ENCODE data around the gene LEMD1.

Gene LEMD1

GRCh38 chr1:205339197-205339702 is 82.6 kb downstream of the LEMD1 start:
- DNase-seq = no peak
- H3K4me1 ChIP-seq (ENCODE audit: low read length) = peaks cover 9% of the 10 kb centered on the region
- no peak overlapping the region for H3K4me2 ChIP-seq (ENCODE audit: low read depth, low read length)
- no peak overlapping the region for H3K9ac ChIP-seq (ENCODE audit: low read length)
- no peak overlapping the region for H3K4me3 ChIP-seq (ENCODE audit: low read length)
- H3K27me3 ChIP-seq (replicated peaks; ENCODE audit: insufficient read depth, low read length) = 0 out of 2 replicates have a peak, but pooled peaks cover 2% of the 10 kb centered on the region
- TF ChIP-seq EZH2 (optimal IDR thresholded peaks at IDR 0.05; ENCODE audit: low read depth, low read length) (no peak), CTCF (IDR thresholded peaks at IDR 0.05; ENCODE audit: low read length) (no peak), EZH2phosphoT487 (IDR thresholded peaks at IDR 0.05; ENCODE audit: low read length) (no peak)
- no peaks in the 10 kb centered on the region for H3K9me2 ChIP-seq (replicated peaks; ENCODE audit: insufficient read depth, low read length)
- no peaks in the 10 kb centered on the region for H3K9me3 ChIP-seq (replicated peaks; ENCODE audit: insufficient read depth, low read length)
- H3K79me2 ChIP-seq (ENCODE audit: low read length) = no peaks in the 10 kb centered on the region
- no peaks in the 10 kb centered on the region for H3K36me3 ChIP-seq (replicated peaks; ENCODE audit: insufficient read depth, low read length)
- H2AFZ ChIP-seq (ENCODE audit: low read length) = no peak overlapping the region
- no peaks in the 10 kb centered on the region for H3F3A ChIP-seq (ENCODE audit: insufficient read depth, low read length)
- H4K20me1 ChIP-seq (ENCODE audit: insufficient read depth, low read length) = no peaks in the 10 kb centered on the region
- no peak overlapping the region for H3K27ac ChIP-seq (ENCODE audit: low read length)

- H3K27me3 ChIP-seq (replicated peaks; ENCODE audit: insufficient read depth, low read length) = no peaks in the 10 kb centered on the region
- H3K4me2 ChIP-seq (ENCODE audit: low read depth, low read length) = no peak overlapping the region
- no peak overlapping the region for H3K9ac ChIP-seq (ENCODE audit: low read length)
- no peak overlapping the region for H3K4me3 ChIP-seq (ENCODE audit: low read length)
- no peaks in the 10 kb centered on the region for H3K9me2 ChIP-seq (replicated peaks; ENCODE audit: insufficient read depth, low read length)
- H3K36me3 ChIP-seq (replicated peaks; ENCODE audit: insufficient read depth, low read length) = no peaks in the 10 kb centered on the region
- no peaks in the 10 kb centered on the region for H3F3A ChIP-seq (ENCODE audit: insufficient read depth, low read length)
- no peak overlapping the region for H3K27ac ChIP-seq (ENCODE audit: low read length)
- DNase-seq = no peak
- no peak overlapping the region for H2AFZ ChIP-seq (ENCODE audit: low read length)
- H3K4me1 ChIP-seq (ENCODE audit: low read length) = peaks cover 9% of the 10 kb centered on the region
- TF ChIP-seq EZH2phosphoT487 (IDR thresholded peaks at IDR 0.05; ENCODE audit: low read length) (no peak), CTCF (IDR thresholded peaks at IDR 0.05; ENCODE audit: low read length) (no peak), EZH2 (optimal IDR thresholded peaks at IDR 0.05; ENCODE audit: low read depth, low read length) (no peak)
- H3K79me2 ChIP-seq (ENCODE audit: low read length) = no peaks in the 10 kb centered on the region
- H3K9me3 ChIP-seq (replicated peaks; ENCODE audit: insufficient read depth, low read length) = no peaks in the 10 kb centered on the region
- no peaks in the 10 kb centered on the region for H4K20me1 ChIP-seq (ENCODE audit: insufficient read depth, low read length)
Measured at GRCh38 chr1:205338011-205338410, 83.8 kb downstream of the LEMD1 start.

- Histone ChIP-seq H3K4me1 (ENCODE audit: low read length) (peaks cover 9% of the 10 kb centered on the region), H3F3A (ENCODE audit: insufficient read depth, low read length) (no peaks in the 10 kb centered on the region), H2AFZ (ENCODE audit: low read length) (no peak overlapping the region), H3K4me3 (ENCODE audit: low read length) (no peak overlapping the region), H3K27me3 (replicated peaks; ENCODE audit: insufficient read depth, low read length) (no peaks in the 10 kb centered on the region), H3K4me2 (ENCODE audit: low read depth, low read length) (no peak overlapping the region), H3K9me2 (replicated peaks; ENCODE audit: insufficient read depth, low read length) (no peaks in the 10 kb centered on the region), H3K79me2 (ENCODE audit: low read length) (no peaks in the 10 kb centered on the region), H4K20me1 (ENCODE audit: insufficient read depth, low read length) (no peaks in the 10 kb centered on the region), H3K9ac (ENCODE audit: low read length) (no peak overlapping the region), H3K36me3 (replicated peaks; ENCODE audit: insufficient read depth, low read length) (no peaks in the 10 kb centered on the region), H3K9me3 (replicated peaks; ENCODE audit: insufficient read depth, low read length) (no peaks in the 10 kb centered on the region), H3K27ac (ENCODE audit: low read length) (no peak overlapping the region)
- TF ChIP-seq EZH2phosphoT487 (IDR thresholded peaks at IDR 0.05; ENCODE audit: low read length) (no peak), CTCF (IDR thresholded peaks at IDR 0.05; ENCODE audit: low read length) (no peak), EZH2 (optimal IDR thresholded peaks at IDR 0.05; ENCODE audit: low read depth, low read length) (no peak)
- DNase-seq = no peak
Measured at GRCh38 chr1:205337481-205337880, 84.4 kb downstream of the LEMD1 start.
